Amygdala (tissue), 56 donors: ENCODE results near the gene PTPRG.

Source experiments
- DNase-seq, 56 donors: peaks; one replicate each; lab custom pipeline; 2025; lab: John Stamatoyannopoulos, UW

Gene PTPRG

GRCh38 chr3:62110443-62111225 is 549.3 kb downstream of the PTPRG start:
- DNase-seq, result no peak

GRCh38 chr3:62113092-62113491 is 551.7 kb downstream of the PTPRG start:
- DNase-seq, result no peak

GRCh38 chr3:62114763-62115162 is 553.4 kb downstream of the PTPRG start:
- DNase-seq, result no peak

GRCh38 chr3:62117903-62118548 is 556.7 kb downstream of the PTPRG start:
- DNase-seq, result no peak

GRCh38 chr3:62119139-62119538 is 557.8 kb downstream of the PTPRG start:
- DNase-seq, result no peak

GRCh38 chr3:62122819-62123218 is 561.4 kb downstream of the PTPRG start:
- DNase-seq, result no peak

- DNase-seq, result no peak
Measured at GRCh38 chr3:62125380-62125779, 564.0 kb downstream of the PTPRG start.

- DNase-seq, result no peak
Measured at GRCh38 chr3:62127116-62127515, 565.7 kb downstream of the PTPRG start.

- DNase-seq, result no peak
Measured at GRCh38 chr3:62128051-62128450, 566.7 kb downstream of the PTPRG start.

GRCh38 chr3:62128681-62129080 is 567.3 kb downstream of the PTPRG start:
- DNase-seq, result no peak

- no peak for DNase-seq
Measured at GRCh38 chr3:62131050-62131449, 569.7 kb downstream of the PTPRG start.

GRCh38 chr3:62131620-62132019 is 570.2 kb downstream of the PTPRG start:
- no peak for DNase-seq

GRCh38 chr3:62132027-62132602 is 570.7 kb downstream of the PTPRG start:
- no peak for DNase-seq

GRCh38 chr3:62133015-62133414 is 571.6 kb downstream of the PTPRG start:
- DNase-seq, result no peak

- DNase-seq, result no peak
Measured at GRCh38 chr3:62134061-62134496, 572.7 kb downstream of the PTPRG start.

- peak in 1 of 56 donors; percentile 9 for DNase-seq
Measured at GRCh38 chr3:62135741-62136140, 574.4 kb downstream of the PTPRG start.

GRCh38 chr3:62139957-62140356 is 578.6 kb downstream of the PTPRG start:
- DNase-seq, result no peak

- DNase-seq, result no peak
Measured at GRCh38 chr3:62142331-62143085, 581.1 kb downstream of the PTPRG start.

GRCh38 chr3:62143843-62144450 is 582.6 kb downstream of the PTPRG start:
- DNase-seq, result no peak

- no peak for DNase-seq
Measured at GRCh38 chr3:62144482-62144881, 583.1 kb downstream of the PTPRG start.
